ENCODE data around the gene UBC. TPM values are rescaled to one million over a fixed set of nuclear protein-coding genes. Genes with fewer than 3 reads are reported as not detected.

UBC gene
- total and polyA plus RNA-seq, 9 of the 15 experiments (the other 6 are each of a cell fraction or from before 2014, with no cell fraction given) = 533 to 1,153 (median 813) TPM

GRCh38 chr12:124876171-124876570, 38.3 kb downstream of the UBC start (continued):
- peak; percentile 90 to 92 for TF ChIP-seq MLLT1 (IDR thresholded peaks at IDR 0.05)

- DNase-seq (ENCODE audit: extremely low read depth in 1 of 4, low spot score in 3 of 4) (no peak), ATAC-seq (peak; percentile 24), FAIRE-seq (peak; percentile 72)
- Histone ChIP-seq H4K20me1 (replicated peaks; ENCODE audit: control insufficient read depth, insufficient read depth, low read length) (no peaks in the 10 kb centered on the region), H3K36me3 (ENCODE audit: control insufficient read depth, insufficient read depth, low read length) (no peaks in the 10 kb centered on the region), H2AFZ (ENCODE audit: low read depth, low read length) (peak overlapping the region; percentile 73), H3K4me1 (replicated peaks in 1 of 2; ENCODE audit: control insufficient read depth in 2 of 2, insufficient read depth in 2 of 2, low read length in 2 of 2) (peaks cover 22 to 30% of the 10 kb centered on the region in 2 experiments; a peak in 4 of 5 replicates), H3K9ac (ENCODE audit: insufficient read depth in 1 of 2, low read depth in 2 of 2, low read length in 2 of 2) (peak overlapping the region; percentile 67 to 92; a peak in 3 of 4 replicates), H3K4me3 (no peak overlapping the region), H3K79me2 (ENCODE audit: control insufficient read depth, insufficient read depth, low read length) (no peaks in the 10 kb centered on the region), H3K4me2 (ENCODE audit: insufficient read depth, low read length) (peak overlapping the region; percentile 73), H3K9me1 (ENCODE audit: control insufficient read depth, insufficient read depth, low read length) (no peaks in the 10 kb centered on the region), H3K9me3 (replicated peaks; ENCODE audit: control insufficient read depth, insufficient read depth, low read depth, low read length) (no peaks in the 10 kb centered on the region), H3K27ac (ENCODE audit: extremely low read depth, low read depth, low read length) (peak overlapping the region; percentile 67), H3K27me3 (ENCODE audit: control insufficient read depth in 2 of 2, insufficient read depth in 2 of 2, low read length in 2 of 2) (no peaks in the 10 kb centered on the region)
- POLR2A ChIA-PET = no interaction called here
- 4% methylated on average over 2 of the region's 2 CpGs for WGBS (ENCODE audit: insufficient coverage, low coverage, missing lambda C conversion rate)
- CTCF ChIA-PET (ENCODE audit: low intra/inter-chr PET ratio) = no interaction called here
- in situ Hi-C loops (cut with MboI) = no loop called here
- no TSS peak for BruUV-seq (replicated peaks)
- intact Hi-C loops (cut with micrococcal nuclease) = no loop called here
- TF ChIP-seq MAZ (CRISPR knock-in tag; conservative IDR thresholded peaks at IDR 0.05 in 1 of 2, IDR thresholded peaks at IDR 0.05 in 1 of 2) (0 out of 4 replicates have a peak, but pooled peaks of 1 of the 2 experiments have one; percentile 9), BRD4 (IDR thresholded peaks at IDR 0.05) (no peak), ZBTB40 (IDR thresholded peaks at IDR 0.05) (peak; percentile 99), ZBTB40 (CRISPR knock-in tag; IDR thresholded peaks at IDR 0.05) (peak; percentile 96), NR2C1 (IDR thresholded peaks at IDR 0.05) (peak; percentile 92), NR2C1 (tag; IDR thresholded peaks at IDR 0.05) (peak; percentile 90), ARID3A (IDR thresholded peaks at IDR 0.05; ENCODE audit: borderline replicate concordance, low read depth, low read length) (peak; percentile 11; the same call in 1 of the 2 replicates), ZFX (CRISPR knock-in tag; IDR thresholded peaks at IDR 0.05) (peak; percentile 51; the same call in 1 of the 2 replicates)
Observed at GRCh38 chr12:124875803-124876132, 38.7 kb downstream of the UBC start.

All from K562 (cell line).